Karpas-422 (cell line): ENCODE measurements around the gene MPP4. TPM values are rescaled to one million over a fixed set of nuclear protein-coding genes. Genes with fewer than 3 reads are reported as not detected.

Experiments
- DNase-seq: peaks from one replicate; pipeline ENCODE4 v3.0.0-alpha.2; 2015
- H2AFZ ChIP-seq: fragments of 200-600 bp; sonication (generic); 2 replicates; pipeline ENCODE4 v1.6.1; 2014; ENCODE audit warnings: antibody characterized with exemption, low read length, mixed read lengths
- H3K27ac ChIP-seq: fragments of 200-600 bp; sonication (generic); 2 replicates; pipeline ENCODE4 v1.5.1; 2014; ENCODE audit warnings: mild to moderate bottlenecking, low read length, moderate library complexity
- H3K27me3 ChIP-seq: fragments of 200-600 bp; sonication (generic); 2 replicates; pipeline ENCODE4 v1.6.1; 2014; ENCODE audit warnings: low read length, mixed read lengths
- H3K36me3 ChIP-seq: fragments of 200-600 bp; sonication (generic); 2 replicates; pipeline ENCODE4 v1.6.1; 2014; ENCODE audit warnings: low read length, mixed read lengths; ENCODE audit not compliant: insufficient read depth
- H3K4me1 ChIP-seq: fragments of 200-600 bp; sonication (generic); 2 replicates; pipeline ENCODE4 v1.6.1; 2014; ENCODE audit warnings: mild to moderate bottlenecking, low read length, mixed read lengths
- H3K4me2 ChIP-seq: fragments of 200-600 bp; sonication (generic); 2 replicates; pipeline ENCODE4 v1.6.1; 2014; ENCODE audit warnings: low read length, low read depth, mild to moderate bottlenecking; ENCODE audit not compliant: poor library complexity, severe bottlenecking
- H3K4me3 ChIP-seq: fragments of 200-600 bp; sonication (generic); 2 replicates; pipeline ENCODE4 v1.5.1; 2014; ENCODE audit warnings: mild to moderate bottlenecking, antibody characterized with exemption, low read length, mixed read lengths
- H3K79me2 ChIP-seq: fragments of 200-600 bp; sonication (generic); 2 replicates; pipeline ENCODE4 v1.6.1; 2014; ENCODE audit warnings: mild to moderate bottlenecking, low read length, mixed read lengths
- H3K9ac ChIP-seq: fragments of 200-600 bp; sonication (generic); 2 replicates; pipeline ENCODE4 v1.6.0; 2014; ENCODE audit warnings: low read length
- H3K9me2 ChIP-seq: fragments of 200-600 bp; sonication (generic), shearing (Covaris generic); replicated peaks from 2 replicates; pipeline ENCODE4 v1.6.0; 2014; ENCODE audit warnings: mild to moderate bottlenecking, low read length, moderate library complexity; ENCODE audit not compliant: insufficient read depth
- H3K9me3 ChIP-seq: fragments of 300-700, 200-600 bp; sonication (generic); 2 replicates; pipeline ENCODE4 v1.6.1; 2014; ENCODE audit warnings: low read length, mixed read lengths
- H4K20me1 ChIP-seq: fragments of 200-600 bp; sonication (generic); 2 replicates; pipeline ENCODE4 v1.6.1; 2014; ENCODE audit warnings: mild to moderate bottlenecking, antibody characterized with exemption, low read length, low read depth; ENCODE audit not compliant: insufficient read depth
- small RNA-seq: library from RNA; depleted of rRNA; stranded (forward); fragments of <200 nt; gene quantifications from one replicate; pipeline ENCODE3, GENCODE V24; 2014
- total RNA-seq: library from RNA; depleted of rRNA; stranded (reverse); fragments of >200 nt; shearing (Covaris generic); gene quantifications from 2 replicates; pipeline ENCODE4 v1.2.3, GENCODE V29; 2014; ENCODE audit warnings: low replicate concordance; rRNA removed

The MPP4 gene
- total RNA-seq, 1 experiment from 2014 or later = 0.45 TPM

GRCh38 chr2:201607568-201607967 is 90.9 kb downstream of the MPP4 start:
- no peaks in the 10 kb centered on the region for H4K20me1 ChIP-seq
- H3K4me3 ChIP-seq = no peak overlapping the region
- no peaks in the 10 kb centered on the region for H3K9me2 ChIP-seq
- H3K4me2 ChIP-seq = no peak overlapping the region
- H3K9ac ChIP-seq = no peak overlapping the region
- H3K79me2 ChIP-seq = no peaks in the 10 kb centered on the region
- H3K27me3 ChIP-seq = no peaks in the 10 kb centered on the region
- no peak for DNase-seq
- no peaks in the 10 kb centered on the region for H3K9me3 ChIP-seq
- no peak overlapping the region for H2AFZ ChIP-seq
- H3K27ac ChIP-seq = no peak overlapping the region
- H3K36me3 ChIP-seq = no peaks in the 10 kb centered on the region
- H3K4me1 ChIP-seq = no peaks in the 10 kb centered on the region

- H3K27ac ChIP-seq = no peak overlapping the region
- H3K9me2 ChIP-seq = no peaks in the 10 kb centered on the region
- DNase-seq = no peak
- no peaks in the 10 kb centered on the region for H3K4me1 ChIP-seq
- no peaks in the 10 kb centered on the region for H3K9me3 ChIP-seq
- H3K27me3 ChIP-seq = no peaks in the 10 kb centered on the region
- H3K79me2 ChIP-seq = no peaks in the 10 kb centered on the region
- H4K20me1 ChIP-seq = no peaks in the 10 kb centered on the region
- no peak overlapping the region for H3K9ac ChIP-seq
- H2AFZ ChIP-seq = no peak overlapping the region
- H3K4me3 ChIP-seq = no peak overlapping the region
- no peaks in the 10 kb centered on the region for H3K36me3 ChIP-seq
- H3K4me2 ChIP-seq = no peak overlapping the region
These were observed 97.5 kb downstream of the MPP4 start for GRCh38 chr2:201600906-201601305.

DNA sequence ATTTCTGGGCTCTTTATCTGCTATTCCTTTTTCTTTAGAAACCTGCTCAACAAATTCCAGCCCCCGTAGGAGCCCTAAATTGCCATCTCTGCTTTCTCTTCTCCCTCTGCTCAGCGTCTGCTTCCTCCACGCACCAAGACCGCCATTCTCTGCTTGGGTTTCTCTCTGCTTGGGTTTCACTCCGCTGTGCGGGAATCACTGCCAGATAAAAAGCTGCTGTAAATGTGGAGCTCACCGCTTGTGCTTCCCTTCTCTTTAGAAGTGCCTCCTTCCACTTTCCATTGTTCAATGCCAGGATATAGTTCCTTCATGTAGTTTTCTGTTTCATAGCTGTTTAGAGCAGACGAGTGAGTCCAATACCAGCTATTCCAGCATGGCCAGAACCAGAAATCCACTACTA is 101.0 kb downstream of the MPP4 start:
- Histone ChIP-seq H2AFZ (no peak overlapping the region), H3K4me1 (no peaks in the 10 kb centered on the region), H3K9me2 (no peaks in the 10 kb centered on the region), H3K36me3 (no peaks in the 10 kb centered on the region), H3K79me2 (no peaks in the 10 kb centered on the region), H3K27ac (no peak overlapping the region), H3K4me2 (no peak overlapping the region), H4K20me1 (no peaks in the 10 kb centered on the region), H3K9ac (no peak overlapping the region), H3K9me3 (no peaks in the 10 kb centered on the region), H3K4me3 (no peak overlapping the region), H3K27me3 (no peaks in the 10 kb centered on the region)
- no peak for DNase-seq

Small RNA genes lying within 50 kb of the gene (small RNA-seq; reads per million reads assigned to genes)
- not detected for gene RNU6-651P

Other genes starting within 250 kb of the MPP4 start
- gene TRAK2, start 247.2 kb downstream of the MPP4 start, total RNA-seq = 4.4 and 6.0 TPM in 2 replicates
- 3.6 and 10.7 TPM in 2 replicates for gene STRADB, start 246.9 kb downstream of the MPP4 start, total RNA-seq
- 23.4 and 40.9 TPM in 2 replicates for gene TMEM237, start 55.1 kb downstream of the MPP4 start, total RNA-seq
- gene ALS2, start 82.3 kb upstream of the MPP4 start, total RNA-seq = 13.9 and 21.4 TPM in 2 replicates
- gene CDK15, start 107.9 kb upstream of the MPP4 start, total RNA-seq = not detected in 2 replicates